ENCODE results near the gene ADAM17.

The ADAM17 gene

DNA sequence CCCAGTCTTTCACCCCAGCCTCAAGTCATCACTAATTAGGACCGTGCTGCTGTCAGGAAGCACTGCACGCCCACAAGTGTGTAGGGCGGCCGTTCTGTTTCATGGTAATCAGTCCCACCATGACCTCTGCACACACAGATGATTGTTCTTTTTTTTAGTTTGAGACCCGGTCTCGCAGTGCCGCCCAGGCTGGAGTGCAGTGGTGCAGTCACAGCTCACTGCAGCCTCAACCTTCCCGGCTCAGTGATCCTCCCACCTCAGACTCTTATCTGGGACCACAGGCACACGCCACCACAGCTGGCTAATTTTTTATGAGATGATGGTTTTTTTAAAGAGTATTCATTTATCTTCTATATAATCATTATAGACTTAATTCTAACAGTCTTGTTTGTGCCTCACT, 83.1 kb downstream of the ADAM17 start:
- H3K27me3 ChIP-seq (ENCODE audit: control insufficient read depth, insufficient read depth, low read length): peaks cover 9% of the 10 kb centered on the region
- no peaks in the 10 kb centered on the region for H3K9me3 ChIP-seq (ENCODE audit: control insufficient read depth, insufficient read depth, low read length)
- peaks cover 49% of the 10 kb centered on the region for H3K36me3 ChIP-seq (ENCODE audit: control insufficient read depth, insufficient read depth, low read length)
- no peak overlapping the region for H3K27ac ChIP-seq (ENCODE audit: low read depth, low read length)
- H3K4me1 ChIP-seq (ENCODE audit: control insufficient read depth, insufficient read depth, low read length): peaks cover 10% of the 10 kb centered on the region
- H3K9ac ChIP-seq (ENCODE audit: low read depth, low read length): no peak overlapping the region
- no peak overlapping the region for H3K4me3 ChIP-seq (ENCODE audit: low read depth, low read length)

DNA sequence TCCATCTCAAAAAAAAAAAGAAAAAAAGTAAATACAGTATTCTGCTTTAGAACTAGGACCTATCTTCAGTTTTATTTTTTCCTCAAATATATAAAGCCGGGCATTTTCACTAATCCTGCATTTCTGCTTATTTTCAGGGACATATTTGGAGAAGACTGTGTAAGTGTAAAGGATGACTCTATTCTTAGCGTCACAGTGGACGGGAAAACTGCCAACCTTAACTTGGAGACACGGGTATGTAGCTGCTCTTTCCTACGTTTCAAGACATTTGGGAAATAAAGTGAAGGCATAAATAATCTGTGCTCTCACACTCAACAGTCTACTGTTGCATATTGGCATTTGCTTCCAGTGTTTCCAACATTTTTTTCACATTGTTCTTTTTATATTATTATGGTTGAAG, 84.4 kb downstream of the ADAM17 start:
- H3K9me3 ChIP-seq (ENCODE audit: control insufficient read depth, insufficient read depth, low read length): no peaks in the 10 kb centered on the region
- no peak overlapping the region for H3K9ac ChIP-seq (ENCODE audit: low read depth, low read length)
- H3K27ac ChIP-seq (ENCODE audit: low read depth, low read length): no peak overlapping the region
- H3K4me3 ChIP-seq (ENCODE audit: low read depth, low read length): no peak overlapping the region
- peaks cover 9% of the 10 kb centered on the region for H3K27me3 ChIP-seq (ENCODE audit: control insufficient read depth, insufficient read depth, low read length)
- H3K36me3 ChIP-seq (ENCODE audit: control insufficient read depth, insufficient read depth, low read length): peaks cover 56% of the 10 kb centered on the region
- peaks cover 8% of the 10 kb centered on the region; the same call in 1 of the 2 replicates for H3K4me1 ChIP-seq (ENCODE audit: control insufficient read depth, insufficient read depth, low read length)

DNA sequence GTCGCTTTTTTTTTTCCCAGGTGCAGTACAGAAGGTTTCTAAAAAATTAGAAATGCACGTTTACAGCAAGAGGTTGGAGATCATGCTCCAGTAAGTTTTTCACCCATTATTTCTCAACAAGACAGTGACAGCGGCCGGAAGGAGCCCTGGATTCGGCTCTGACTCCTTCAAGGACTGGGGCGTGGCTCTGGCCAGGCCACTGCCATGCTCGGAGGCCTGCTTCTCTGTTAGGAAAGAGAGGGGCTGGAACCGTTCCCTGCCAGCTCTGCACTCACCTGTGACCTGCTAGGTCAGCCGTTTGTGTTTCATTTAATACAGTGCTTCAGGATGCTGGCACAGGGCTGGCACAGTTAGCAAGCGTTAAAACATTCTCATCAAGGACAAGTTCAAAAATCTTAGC, 87.9 kb downstream of the ADAM17 start:
- no peaks in the 10 kb centered on the region for H3K4me1 ChIP-seq (ENCODE audit: control insufficient read depth, insufficient read depth, low read length)
- H3K27ac ChIP-seq (ENCODE audit: low read depth, low read length): no peak overlapping the region
- no peak overlapping the region for H3K4me3 ChIP-seq (ENCODE audit: low read depth, low read length)
- peaks cover 73% of the 10 kb centered on the region for H3K36me3 ChIP-seq (ENCODE audit: control insufficient read depth, insufficient read depth, low read length)
- H3K9ac ChIP-seq (ENCODE audit: low read depth, low read length): no peak overlapping the region
- H3K27me3 ChIP-seq (ENCODE audit: control insufficient read depth, insufficient read depth, low read length): no peaks in the 10 kb centered on the region
- no peaks in the 10 kb centered on the region for H3K9me3 ChIP-seq (ENCODE audit: control insufficient read depth, insufficient read depth, low read length)

DNA sequence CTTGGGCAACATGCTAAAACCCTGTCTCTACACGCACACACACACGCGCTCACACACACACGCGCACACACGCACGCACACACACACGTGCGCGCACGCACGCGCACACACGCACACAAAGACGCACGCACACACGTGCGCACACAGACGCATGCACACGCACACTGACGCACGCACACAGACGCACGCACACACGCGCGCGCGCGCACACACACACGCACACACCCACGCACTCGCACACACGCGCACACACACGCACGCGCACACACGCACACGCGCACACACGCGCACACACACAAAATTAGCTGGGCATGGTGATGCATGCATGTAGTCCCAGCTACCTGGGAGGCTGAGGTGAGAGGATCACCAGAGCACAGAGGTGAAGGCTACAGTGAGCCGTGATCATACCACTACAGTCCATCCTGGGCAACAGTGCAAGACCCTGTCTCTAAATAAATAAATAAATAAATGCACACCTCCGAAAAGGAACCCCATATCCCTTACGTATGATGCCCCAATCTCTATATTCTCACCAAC, 89.4 kb downstream of the ADAM17 start:
- Histone ChIP-seq H3K27ac (ENCODE audit: low read depth, low read length) (no peak overlapping the region), H3K4me3 (ENCODE audit: low read depth, low read length) (no peak overlapping the region), H3K9ac (ENCODE audit: low read depth, low read length) (no peak overlapping the region), H3K36me3 (ENCODE audit: control insufficient read depth, insufficient read depth, low read length) (peaks cover 72% of the 10 kb centered on the region), H3K4me1 (ENCODE audit: control insufficient read depth, insufficient read depth, low read length) (no peaks in the 10 kb centered on the region), H3K9me3 (ENCODE audit: control insufficient read depth, insufficient read depth, low read length) (no peaks in the 10 kb centered on the region), H3K27me3 (ENCODE audit: control insufficient read depth, insufficient read depth, low read length) (no peaks in the 10 kb centered on the region)

DNA sequence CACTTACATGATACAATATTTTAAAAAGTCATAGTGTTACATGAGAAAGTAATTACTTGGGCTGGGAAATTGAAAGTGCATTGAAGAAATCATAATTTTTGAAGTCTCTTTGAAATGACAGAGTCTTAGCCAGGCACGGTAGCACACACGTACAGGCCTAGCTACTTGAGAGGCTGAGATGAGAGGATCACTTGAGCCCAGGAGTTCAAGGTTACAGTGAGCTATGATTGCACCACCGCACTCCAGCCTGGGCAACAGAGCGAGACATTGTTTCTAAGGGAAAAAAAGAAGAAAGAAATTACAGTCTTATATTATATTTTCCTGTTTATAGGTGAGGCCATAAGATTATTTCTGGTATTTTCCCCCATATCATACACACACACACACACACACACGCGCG, 90.5 kb downstream of the ADAM17 start:
- H3K9ac ChIP-seq (ENCODE audit: low read depth, low read length): no peak overlapping the region
- H3K4me1 ChIP-seq (ENCODE audit: control insufficient read depth, insufficient read depth, low read length): no peaks in the 10 kb centered on the region
- H3K27me3 ChIP-seq (ENCODE audit: control insufficient read depth, insufficient read depth, low read length): no peaks in the 10 kb centered on the region
- peaks cover 72% of the 10 kb centered on the region for H3K36me3 ChIP-seq (ENCODE audit: control insufficient read depth, insufficient read depth, low read length)
- no peak overlapping the region for H3K4me3 ChIP-seq (ENCODE audit: low read depth, low read length)
- H3K27ac ChIP-seq (ENCODE audit: low read depth, low read length): no peak overlapping the region
- no peaks in the 10 kb centered on the region for H3K9me3 ChIP-seq (ENCODE audit: control insufficient read depth, insufficient read depth, low read length)

DNA sequence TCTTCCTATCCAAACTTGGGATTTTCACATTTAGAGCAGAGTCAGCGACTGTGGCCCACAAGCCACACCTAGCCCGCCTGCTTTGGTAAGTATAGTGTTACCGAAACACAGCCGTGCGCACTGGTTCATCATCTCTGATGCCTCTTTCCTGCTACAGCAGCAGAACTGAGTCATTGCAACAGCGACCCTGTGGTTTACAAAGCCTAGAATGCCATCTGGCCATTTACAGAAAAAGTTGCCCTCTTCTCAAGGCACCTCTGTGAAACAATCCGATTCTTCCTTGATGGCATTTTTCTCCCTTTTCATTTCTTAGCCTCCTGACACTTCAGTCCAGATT, 92.0 kb downstream of the ADAM17 start:
- no peak overlapping the region for H3K27ac ChIP-seq (ENCODE audit: low read depth, low read length)
- H3K27me3 ChIP-seq (ENCODE audit: control insufficient read depth, insufficient read depth, low read length): no peaks in the 10 kb centered on the region
- no peaks in the 10 kb centered on the region for H3K4me1 ChIP-seq (ENCODE audit: control insufficient read depth, insufficient read depth, low read length)
- H3K4me3 ChIP-seq (ENCODE audit: low read depth, low read length): no peak overlapping the region
- H3K9ac ChIP-seq (ENCODE audit: low read depth, low read length): no peak overlapping the region
- peaks cover 72% of the 10 kb centered on the region for H3K36me3 ChIP-seq (ENCODE audit: control insufficient read depth, insufficient read depth, low read length)
- no peaks in the 10 kb centered on the region for H3K9me3 ChIP-seq (ENCODE audit: control insufficient read depth, insufficient read depth, low read length)

DNA sequence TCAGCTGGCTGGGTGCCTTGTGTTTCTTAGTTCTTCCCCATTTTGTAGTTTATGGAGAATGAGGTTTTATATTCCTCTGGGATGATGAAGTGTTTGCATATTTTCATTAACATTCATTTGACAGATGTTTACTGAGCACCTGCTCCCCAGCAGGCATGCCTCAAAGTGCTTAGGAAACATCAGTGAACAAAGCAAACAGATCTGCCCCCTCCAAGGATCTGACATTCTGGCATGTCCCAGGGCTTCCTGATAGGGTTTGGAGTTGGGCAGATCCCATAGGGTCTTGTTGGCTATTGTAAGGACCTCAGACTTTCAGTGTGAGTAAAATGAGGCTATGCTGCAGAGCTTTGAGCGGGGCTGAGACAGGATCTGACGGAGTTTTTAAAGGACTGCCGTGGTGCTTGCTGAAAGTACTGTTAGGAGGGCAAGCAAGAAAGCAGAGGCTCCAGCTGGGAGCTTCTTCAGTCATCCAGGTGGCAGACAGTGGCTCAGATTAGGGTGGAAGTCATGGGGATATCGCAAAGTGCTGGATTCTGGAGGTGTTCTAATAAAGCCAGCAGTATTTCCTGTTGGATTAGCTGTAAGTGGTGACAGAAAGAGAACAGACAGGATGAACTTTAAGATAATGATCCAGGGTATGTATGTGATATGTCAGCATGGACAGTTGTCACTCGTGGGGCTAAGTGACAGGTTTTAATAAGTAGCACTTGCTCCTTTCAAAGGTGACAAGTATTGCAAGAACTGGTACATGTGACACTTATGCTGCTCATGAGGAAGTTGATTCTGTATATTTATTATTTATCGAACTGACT, 92.5 kb downstream of the ADAM17 start:
- Histone ChIP-seq H3K9ac (ENCODE audit: low read depth, low read length) (no peak overlapping the region), H3K27me3 (ENCODE audit: control insufficient read depth, insufficient read depth, low read length) (no peaks in the 10 kb centered on the region), H3K4me1 (ENCODE audit: control insufficient read depth, insufficient read depth, low read length) (no peaks in the 10 kb centered on the region), H3K36me3 (ENCODE audit: control insufficient read depth, insufficient read depth, low read length) (peaks cover 72% of the 10 kb centered on the region), H3K9me3 (ENCODE audit: control insufficient read depth, insufficient read depth, low read length) (no peaks in the 10 kb centered on the region), H3K27ac (ENCODE audit: low read depth, low read length) (no peak overlapping the region), H3K4me3 (ENCODE audit: low read depth, low read length) (no peak overlapping the region)

DNA sequence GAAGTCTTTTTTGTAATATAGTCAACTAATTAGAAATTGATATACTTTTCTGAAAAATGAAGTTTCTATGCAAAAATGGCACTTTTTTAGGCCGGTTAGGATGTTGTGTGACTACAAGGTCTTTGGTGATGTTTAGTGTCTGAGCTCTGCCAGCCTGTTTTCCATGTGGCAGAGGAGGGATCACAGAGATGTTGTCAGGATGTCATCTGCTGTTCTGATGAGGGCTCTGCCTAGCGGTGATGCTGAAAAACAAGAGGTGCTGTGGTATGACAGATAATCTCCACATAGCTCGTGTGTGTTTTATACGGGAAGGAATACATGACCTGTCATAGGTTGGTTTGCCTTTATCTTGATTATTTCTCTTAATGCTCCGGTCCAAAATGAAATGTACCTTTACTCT, 93.3 kb downstream of the ADAM17 start:
- Histone ChIP-seq H3K9me3 (ENCODE audit: control insufficient read depth, insufficient read depth, low read length) (no peaks in the 10 kb centered on the region), H3K9ac (ENCODE audit: low read depth, low read length) (no peak overlapping the region), H3K4me3 (ENCODE audit: low read depth, low read length) (no peak overlapping the region), H3K27ac (ENCODE audit: low read depth, low read length) (no peak overlapping the region), H3K27me3 (ENCODE audit: control insufficient read depth, insufficient read depth, low read length) (no peaks in the 10 kb centered on the region), H3K36me3 (ENCODE audit: control insufficient read depth, insufficient read depth, low read length) (peaks cover 72% of the 10 kb centered on the region), H3K4me1 (ENCODE audit: control insufficient read depth, insufficient read depth, low read length) (no peaks in the 10 kb centered on the region)

DNA sequence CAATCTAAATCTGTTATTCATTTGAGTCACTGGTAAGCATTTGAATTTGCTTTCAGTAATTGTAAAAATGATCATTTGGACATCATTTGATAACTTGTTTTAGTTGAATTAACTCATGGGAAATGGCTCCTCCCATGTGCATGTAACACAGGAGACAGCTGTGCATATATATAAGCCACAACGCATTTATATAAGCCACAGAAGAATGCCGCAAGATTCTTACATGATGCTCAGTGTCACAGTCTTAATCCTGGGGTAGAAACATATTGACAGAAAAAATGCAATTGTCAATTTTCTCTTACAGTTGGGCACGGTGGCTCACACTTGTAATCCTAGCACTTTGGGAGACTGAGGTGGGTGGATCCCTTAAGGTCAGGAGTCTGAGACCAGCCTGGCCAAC, 94.6 kb downstream of the ADAM17 start:
- Histone ChIP-seq H3K9me3 (ENCODE audit: control insufficient read depth, insufficient read depth, low read length) (no peaks in the 10 kb centered on the region), H3K36me3 (ENCODE audit: control insufficient read depth, insufficient read depth, low read length) (peaks cover 78% of the 10 kb centered on the region), H3K27me3 (ENCODE audit: control insufficient read depth, insufficient read depth, low read length) (no peaks in the 10 kb centered on the region), H3K9ac (ENCODE audit: low read depth, low read length) (no peak overlapping the region), H3K27ac (ENCODE audit: low read depth, low read length) (no peak overlapping the region), H3K4me1 (ENCODE audit: control insufficient read depth, insufficient read depth, low read length) (no peaks in the 10 kb centered on the region), H3K4me3 (ENCODE audit: low read depth, low read length) (no peak overlapping the region)

DNA sequence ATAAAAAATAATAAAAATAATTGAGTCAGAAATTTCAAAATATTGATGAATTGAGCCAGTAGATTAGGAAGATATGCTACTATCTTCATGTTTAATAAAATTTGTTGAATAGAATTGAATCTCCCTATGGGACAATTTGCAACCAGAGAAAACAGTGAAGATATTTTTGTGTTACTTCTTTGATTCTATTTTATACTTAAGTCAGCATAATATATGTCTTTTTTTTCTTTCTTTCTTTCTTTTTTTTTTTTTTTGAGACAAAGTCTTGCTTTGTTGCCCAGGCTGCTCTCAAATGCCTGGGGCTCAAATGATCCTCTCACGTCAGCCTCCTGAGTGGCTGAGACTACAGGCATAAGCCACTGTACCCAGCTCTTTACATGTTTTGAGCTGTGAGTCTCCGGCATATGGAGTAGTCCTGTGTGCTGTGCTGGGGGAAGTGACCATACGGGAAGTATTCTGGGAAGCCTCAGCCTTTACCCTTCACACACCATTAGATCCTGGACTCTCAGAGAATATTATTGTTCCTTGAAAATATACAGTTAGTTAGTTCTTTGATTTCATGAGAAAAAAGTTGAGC, 95.1 kb downstream of the ADAM17 start:
- Histone ChIP-seq H3K4me1 (ENCODE audit: control insufficient read depth, insufficient read depth, low read length) (no peaks in the 10 kb centered on the region), H3K27ac (ENCODE audit: low read depth, low read length) (no peak overlapping the region), H3K36me3 (ENCODE audit: control insufficient read depth, insufficient read depth, low read length) (peaks cover 78% of the 10 kb centered on the region), H3K27me3 (ENCODE audit: control insufficient read depth, insufficient read depth, low read length) (no peaks in the 10 kb centered on the region), H3K9me3 (ENCODE audit: control insufficient read depth, insufficient read depth, low read length) (no peaks in the 10 kb centered on the region), H3K9ac (ENCODE audit: low read depth, low read length) (no peak overlapping the region), H3K4me3 (ENCODE audit: low read depth, low read length) (no peak overlapping the region)

DNA sequence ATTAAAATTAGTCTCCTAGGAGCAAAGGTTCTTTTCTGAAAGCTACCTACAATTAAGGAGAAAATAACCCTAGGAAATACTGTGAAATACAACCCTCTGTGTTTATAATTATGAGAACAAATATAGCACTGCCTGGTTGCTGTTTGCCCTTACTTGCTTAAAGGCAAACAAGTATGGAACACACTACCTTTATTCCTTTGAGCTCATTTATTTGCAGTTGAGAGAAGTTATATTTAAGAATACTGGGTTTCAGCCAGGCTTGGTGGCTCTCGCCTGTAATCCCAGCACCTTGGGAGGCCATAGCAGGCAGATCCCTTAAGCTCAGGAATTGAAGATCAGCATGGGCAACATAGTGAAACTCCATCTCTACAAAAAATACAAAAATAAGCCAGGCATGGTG, 104.4 kb downstream of the ADAM17 start:
- no peak overlapping the region for H3K27ac ChIP-seq (ENCODE audit: low read depth, low read length)
- H3K27me3 ChIP-seq (ENCODE audit: control insufficient read depth, insufficient read depth, low read length): no peaks in the 10 kb centered on the region
- H3K4me1 ChIP-seq (ENCODE audit: control insufficient read depth, insufficient read depth, low read length): no peaks in the 10 kb centered on the region
- no peaks in the 10 kb centered on the region for H3K9me3 ChIP-seq (ENCODE audit: control insufficient read depth, insufficient read depth, low read length)
- H3K9ac ChIP-seq (ENCODE audit: low read depth, low read length): no peak overlapping the region
- H3K36me3 ChIP-seq (ENCODE audit: control insufficient read depth, insufficient read depth, low read length): peaks cover 88% of the 10 kb centered on the region
- H3K4me3 ChIP-seq (ENCODE audit: low read depth, low read length): no peak overlapping the region
